GM11168 (cell line): ENCODE results near the gene GPD2.
"Not testable (repeated sequence)": the region's sequence is repeated elsewhere in the genome, so short reads cannot be mapped to it uniquely, and the experiment has no call there.

Source experiments
- in situ Hi-C: fragments of 300-500 bp; cut with MboI; formaldehyde crosslinking; loops from one replicate; pipeline ENCODE4 v1.12.0; 2022; ENCODE audit warnings: low sequenced_read_pairs; ENCODE audit not compliant: unreplicated experiment

The GPD2 gene

DNA sequence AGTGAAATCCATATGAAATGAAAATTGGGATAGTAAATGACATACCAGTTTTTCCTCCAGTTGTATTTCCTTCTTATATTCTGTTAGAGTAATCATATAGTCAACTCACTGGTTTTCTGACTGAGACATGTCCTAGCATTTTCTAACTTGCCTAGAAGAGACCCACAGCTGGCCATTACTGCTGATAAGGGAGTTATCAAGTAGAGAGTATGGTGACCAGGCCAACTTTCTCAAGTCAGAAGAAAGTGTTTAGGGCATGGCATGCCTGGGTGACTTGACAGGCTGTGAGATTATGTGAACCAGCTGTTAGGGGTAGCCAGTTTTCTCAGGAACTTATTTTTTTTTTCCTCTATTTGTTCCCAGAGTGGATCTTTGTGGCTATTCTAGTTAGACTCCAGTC is 81.2 kb downstream of the GPD2 start:
- in situ Hi-C loops, result no loop called here

GRCh38 chr2:156518138-156518537 is 82.0 kb downstream of the GPD2 start:
- in situ Hi-C loops, result no loop called here

GRCh38 chr2:156522864-156523440 is 86.8 kb downstream of the GPD2 start:
- in situ Hi-C loops, result no loop called here

GRCh38 chr2:156526950-156527636 is 90.9 kb downstream of the GPD2 start:
- in situ Hi-C loops, result no loop called here

- in situ Hi-C loops, result not testable (repeated sequence)
Measured at GRCh38 chr2:156528583-156528982, 92.4 kb downstream of the GPD2 start.

DNA sequence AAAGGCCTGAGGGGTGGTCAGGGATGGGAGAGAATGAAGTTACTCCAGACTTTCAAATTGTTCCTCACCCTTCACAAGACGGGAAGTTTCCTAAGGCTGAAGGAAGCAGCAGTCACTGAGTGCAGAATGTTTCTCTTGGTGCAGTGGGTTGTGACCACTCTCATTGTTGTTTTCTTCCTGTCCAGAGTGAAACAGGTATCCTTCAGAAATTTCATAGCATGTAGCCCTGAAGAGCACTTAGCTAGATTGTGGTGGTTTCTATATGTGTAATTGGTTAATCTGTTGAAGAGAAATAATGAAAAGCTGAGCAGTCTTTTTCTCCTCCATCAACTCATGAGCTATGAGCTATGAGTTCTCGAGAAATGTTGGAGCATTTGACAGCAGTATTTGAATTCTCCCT is 96.8 kb downstream of the GPD2 start:
- in situ Hi-C loops, result no loop called here

DNA sequence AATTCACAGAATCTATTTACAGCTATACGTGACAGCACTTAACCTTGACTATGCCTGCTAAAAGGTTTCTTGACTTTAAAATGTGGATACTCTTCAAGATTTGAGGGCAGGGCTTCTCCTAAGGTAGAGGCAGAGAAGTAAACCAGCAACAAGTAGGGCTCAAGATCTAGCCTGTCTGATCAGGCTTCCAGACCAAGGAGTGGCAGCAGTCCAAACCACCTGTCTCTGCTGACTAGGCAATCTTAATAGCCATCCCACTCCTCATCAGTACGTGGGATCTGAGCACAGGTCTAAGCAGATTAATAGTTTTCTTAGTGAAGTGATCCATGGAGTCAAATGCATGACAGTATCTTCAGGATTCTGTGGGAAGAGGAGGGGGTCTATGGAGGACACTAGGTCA is 100.4 kb downstream of the GPD2 start:
- in situ Hi-C loops, result no loop called here

- in situ Hi-C loops, result no loop called here
Measured at GRCh38 chr2:156537141-156537540, 101.0 kb downstream of the GPD2 start.

GRCh38 chr2:156538083-156538504 is 101.9 kb downstream of the GPD2 start:
- in situ Hi-C loops, result no loop called here

DNA sequence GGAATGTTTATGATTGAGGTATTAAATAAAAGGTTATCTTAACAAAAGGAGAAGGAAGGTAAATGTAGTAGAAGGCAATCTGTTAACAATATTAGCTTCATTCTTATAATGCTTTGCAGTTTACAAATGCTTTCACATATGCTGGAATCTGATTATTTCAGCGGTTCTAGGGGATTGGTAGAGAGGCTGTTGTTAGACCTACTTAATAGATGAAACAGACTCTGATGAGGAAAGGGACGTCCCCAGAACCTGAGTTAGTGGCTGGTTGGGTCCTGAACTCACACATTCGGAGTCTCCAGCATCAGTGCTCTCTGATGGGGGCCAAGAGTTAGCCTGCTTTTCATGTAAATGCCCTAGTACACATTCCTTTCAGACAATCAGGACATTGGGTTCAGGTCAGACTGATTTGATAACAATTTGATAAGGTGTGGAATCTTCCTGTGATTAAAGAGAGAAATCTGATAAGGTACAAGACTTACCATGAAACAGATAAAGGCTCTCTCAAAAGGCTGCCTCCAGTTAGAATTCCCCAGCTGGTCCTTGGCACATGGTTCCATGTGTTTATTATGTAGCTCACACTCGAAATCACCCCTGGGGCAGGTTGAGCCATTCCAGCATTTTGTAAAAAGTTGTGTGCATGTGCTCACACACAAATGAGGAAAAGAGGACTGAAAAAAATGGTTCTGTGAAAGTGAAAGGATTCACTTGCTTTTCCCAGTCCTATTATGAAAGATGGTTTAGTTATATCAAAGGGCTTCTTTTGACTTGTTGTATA is 103.1 kb downstream of the GPD2 start:
- in situ Hi-C loops, result no loop called here

DNA sequence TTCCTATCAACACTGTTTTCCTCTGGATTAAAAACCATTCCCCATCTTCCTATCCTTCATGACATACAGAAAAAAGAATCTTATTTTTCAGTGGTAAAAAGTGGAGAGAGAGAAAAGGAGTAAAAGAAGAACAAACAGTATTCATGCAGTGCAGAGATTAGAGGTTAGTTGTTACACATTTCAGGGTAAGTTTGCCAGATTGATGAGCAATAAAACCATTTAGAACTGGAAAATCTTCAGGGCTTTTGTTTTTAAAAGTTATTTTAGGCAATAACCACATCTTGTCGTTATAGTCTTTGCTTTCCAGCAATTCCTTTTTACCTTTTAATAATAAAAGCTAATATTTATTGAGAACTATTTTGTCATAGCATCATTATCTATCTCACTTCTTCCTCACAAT is 104.5 kb downstream of the GPD2 start:
- in situ Hi-C loops, result no loop called here

DNA sequence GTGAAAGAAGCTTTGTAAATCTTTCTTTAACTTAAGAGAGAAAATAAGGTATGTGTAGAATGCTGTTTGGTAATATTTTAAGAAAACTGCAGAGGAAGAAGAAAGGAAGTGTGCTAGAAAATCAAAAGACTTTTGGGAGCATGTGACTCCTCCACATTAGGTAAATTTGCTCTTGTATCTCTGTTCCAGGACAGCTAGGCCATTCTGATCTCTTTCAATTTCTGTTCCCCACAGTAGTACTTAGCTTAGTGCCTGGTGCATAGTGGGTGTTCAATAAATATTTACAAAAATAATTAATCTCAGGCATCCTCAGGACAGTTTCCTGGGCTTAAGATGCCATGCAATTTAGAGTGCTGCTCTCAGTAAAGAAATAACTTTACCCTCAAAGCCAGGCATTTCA is 105.0 kb downstream of the GPD2 start:
- in situ Hi-C loops, result no loop called here

- in situ Hi-C loops, result no loop called here
Measured at GRCh38 chr2:156541706-156542105, 105.5 kb downstream of the GPD2 start.

GRCh38 chr2:156548413-156548812 is 112.2 kb downstream of the GPD2 start:
- in situ Hi-C loops, result no loop called here

GRCh38 chr2:156553714-156554442 is 117.7 kb downstream of the GPD2 start:
- in situ Hi-C loops, result no loop called here

- in situ Hi-C loops, result no loop called here
Measured at GRCh38 chr2:156561326-156561725, 125.1 kb downstream of the GPD2 start.

DNA sequence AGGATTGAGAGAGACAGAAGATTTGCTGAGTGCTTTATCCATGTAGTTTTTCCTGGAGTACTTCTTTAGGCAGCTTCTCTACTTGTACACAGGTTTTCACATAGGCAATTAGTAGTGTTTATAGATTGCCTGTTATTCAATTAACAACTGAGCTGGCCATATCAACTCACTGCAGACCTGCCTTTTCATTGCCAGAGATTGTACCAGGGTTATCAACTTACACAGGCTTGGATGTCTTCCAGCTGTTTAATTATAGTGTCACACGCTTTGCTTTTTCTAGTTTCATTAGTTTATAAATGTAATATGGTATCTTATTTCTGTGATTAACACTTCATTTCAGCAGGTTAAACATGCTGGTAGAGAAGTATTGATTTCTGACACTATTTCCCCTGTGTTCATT is 125.9 kb downstream of the GPD2 start:
- in situ Hi-C loops, result no loop called here

GRCh38 chr2:156563994-156564753 is 128.0 kb downstream of the GPD2 start:
- in situ Hi-C loops, result no loop called here

GRCh38 chr2:156565066-156565710 is 129.0 kb downstream of the GPD2 start:
- in situ Hi-C loops, result no loop called here

DNA sequence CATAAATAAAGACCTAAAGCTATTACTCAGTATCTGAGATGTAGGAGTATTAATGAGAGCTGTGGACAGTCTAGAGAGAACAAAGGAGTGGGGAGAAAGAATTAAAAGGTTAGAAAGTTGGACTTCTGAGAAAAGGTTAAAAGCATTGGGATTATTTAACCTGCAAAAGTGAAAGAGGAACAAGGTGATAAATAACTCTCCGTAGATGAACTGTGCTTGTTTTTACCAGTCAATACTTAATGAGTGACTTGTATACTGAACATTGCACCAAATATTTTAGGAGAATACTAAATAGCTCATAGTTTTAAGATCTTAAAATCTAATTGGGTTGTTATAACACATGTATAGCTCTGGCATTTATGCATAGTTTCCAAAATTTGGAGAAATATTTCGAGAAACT is 137.5 kb downstream of the GPD2 start:
- in situ Hi-C loops, result no loop called here
